HG02973 (cell line): ENCODE data around the gene ZBTB6.
"Not testable (repeated sequence)": the region's sequence is repeated elsewhere in the genome, so short reads cannot be mapped to it uniquely, and the experiment has no call there.

Source experiments
- ATAC-seq: cut with Tn5 transposase; IDR thresholded peaks from one replicate; pipeline ENCODE4 v1.9.1; 2021; ENCODE audit warnings: moderate library complexity; ENCODE audit not compliant: unreplicated experiment

ZBTB6 gene

DNA sequence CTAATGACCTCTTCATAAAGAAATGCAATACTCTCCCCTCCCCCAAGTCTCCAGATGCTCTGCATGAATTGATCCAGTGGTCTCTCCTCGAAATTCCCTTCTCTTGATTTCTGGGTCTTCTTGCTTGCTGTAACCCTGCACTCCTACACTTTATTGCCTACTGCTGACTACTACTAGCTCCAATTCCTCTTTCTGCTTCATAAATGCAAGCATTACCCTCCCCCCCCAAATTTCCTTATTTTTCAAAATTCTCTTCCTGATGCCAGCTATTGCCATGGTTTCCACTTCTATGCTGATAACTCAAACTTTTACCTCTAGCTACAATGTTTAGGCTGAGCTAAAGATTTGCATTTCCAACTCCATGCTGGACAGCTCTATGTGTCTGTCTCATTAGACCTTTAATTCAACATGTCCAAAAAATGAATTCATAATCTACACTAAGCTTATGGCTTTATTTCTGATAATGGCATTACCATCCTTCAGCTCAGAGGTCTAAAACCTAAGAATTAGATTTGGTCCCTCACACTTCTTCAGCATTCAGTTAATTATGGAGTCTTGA, 16.8 kb upstream of the ZBTB6 start:
- no peak for ATAC-seq

DNA sequence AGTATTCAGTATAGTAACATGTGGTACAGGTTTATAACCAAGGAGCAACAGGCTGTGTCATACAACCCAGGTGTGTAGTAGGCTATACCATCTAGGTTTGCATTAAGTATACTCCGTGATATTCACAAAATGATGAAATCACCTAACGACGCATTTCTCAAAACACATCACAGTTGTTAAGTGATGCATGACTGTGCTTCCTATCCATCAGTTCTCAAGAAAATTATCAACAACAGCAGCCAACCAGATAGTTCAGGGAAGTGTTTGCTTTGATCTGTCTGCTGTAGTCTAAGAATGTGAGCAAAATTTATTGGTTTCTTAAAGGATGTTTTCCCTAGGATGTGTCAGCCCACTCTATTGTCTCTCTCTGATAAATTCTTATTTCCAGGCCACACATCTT, 10.8 kb upstream of the ZBTB6 start:
- peak; percentile 79 for ATAC-seq

- ATAC-seq, result no peak
Observed at GRCh38 chr9:122922713-122923112, 9.6 kb upstream of the ZBTB6 start.

DNA sequence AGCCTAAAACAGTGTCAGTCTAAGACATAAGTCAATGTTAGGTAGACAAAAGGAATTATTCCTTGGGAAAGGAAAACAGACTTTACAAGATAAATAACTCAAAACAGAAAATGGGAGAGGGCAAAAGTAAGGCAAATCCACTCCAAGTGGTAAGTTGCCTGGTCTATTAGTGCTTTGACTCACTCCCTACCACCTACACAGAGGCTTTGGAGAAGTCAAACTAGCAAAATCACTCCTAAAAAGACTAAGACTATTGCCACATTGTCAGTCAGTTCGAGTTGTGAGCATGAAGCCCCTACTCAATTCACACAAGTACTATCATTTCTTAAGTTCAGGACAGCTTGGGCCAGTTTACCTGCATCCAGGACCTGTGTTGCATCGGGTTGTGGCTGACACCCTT, 5.2 kb upstream of the ZBTB6 start:
- ATAC-seq, result no peak

GRCh38 chr9:122912671-122912963, 506 bp downstream of the ZBTB6 start:
- no peak for ATAC-seq

DNA sequence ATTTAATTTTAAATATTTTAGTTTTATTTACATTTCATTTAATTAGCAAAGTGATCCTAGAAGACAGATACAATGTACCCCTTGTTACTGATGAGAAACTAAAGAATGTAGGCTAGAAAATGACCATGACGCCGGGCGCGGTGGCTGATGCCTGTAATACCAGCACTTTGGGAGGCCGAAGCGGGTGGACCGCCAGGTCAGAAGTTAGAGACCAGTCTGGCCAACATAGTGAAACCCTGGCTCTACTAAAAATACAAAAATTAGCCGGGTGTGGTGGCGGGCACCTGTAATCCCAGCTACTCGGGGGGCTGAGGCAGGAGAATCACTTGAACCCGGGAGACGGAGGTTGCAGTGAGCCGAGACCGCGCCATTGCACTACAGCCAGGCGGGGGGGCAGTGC, 7.0 kb downstream of the ZBTB6 start:
- ATAC-seq, result not testable (repeated sequence)

DNA sequence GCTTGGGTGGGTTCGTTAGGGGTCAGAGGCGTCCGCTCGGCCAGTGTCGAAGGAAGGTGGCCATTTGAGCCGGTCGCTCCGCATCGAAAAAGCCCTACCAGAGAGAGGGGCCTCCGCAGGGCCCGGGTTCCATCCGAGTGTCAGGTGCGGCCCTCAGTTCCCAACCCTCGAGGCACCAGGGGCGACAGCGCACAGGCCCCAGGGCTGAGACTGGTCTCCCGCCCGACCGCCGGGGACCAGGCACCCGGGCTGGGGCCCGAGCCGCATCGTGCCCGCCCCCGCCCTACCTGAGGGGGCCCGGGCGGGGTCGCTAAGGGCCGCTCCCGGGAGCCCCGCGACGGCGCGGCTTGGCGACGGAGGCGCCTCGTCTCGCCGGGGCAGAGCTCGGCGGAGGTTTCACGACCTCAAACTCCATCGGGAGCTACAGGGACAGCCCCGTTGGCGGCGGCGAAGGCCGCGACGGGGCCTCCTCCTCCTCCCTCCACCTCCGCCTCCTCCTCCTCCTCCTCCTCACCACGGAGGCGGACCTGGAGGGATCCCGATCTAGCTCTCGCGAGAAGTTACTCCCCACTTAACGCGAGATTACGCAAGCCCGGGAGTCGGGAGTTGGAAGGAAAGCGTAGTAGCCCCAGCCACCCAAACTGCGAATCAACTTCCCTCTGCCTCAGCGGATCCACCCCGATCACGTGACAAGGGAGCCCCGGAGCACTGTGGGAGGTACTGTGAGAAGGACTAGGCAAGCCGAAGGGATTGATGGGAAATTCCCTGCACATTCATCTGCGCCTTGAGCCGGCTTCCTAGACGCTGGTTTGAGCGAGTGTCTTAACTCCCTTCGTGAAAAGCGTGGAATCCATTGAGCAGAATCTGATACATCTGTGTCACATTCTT, 8.1 kb downstream of the ZBTB6 start, which contains the start of gene RC3H2:
TSS of gene RC3H2 (minus strand) at position 537 of the 888 bp plus-strand sequence. CDS start 7,850 bp downstream, outside the sequence.
- peak; percentile 77 for ATAC-seq

DNA sequence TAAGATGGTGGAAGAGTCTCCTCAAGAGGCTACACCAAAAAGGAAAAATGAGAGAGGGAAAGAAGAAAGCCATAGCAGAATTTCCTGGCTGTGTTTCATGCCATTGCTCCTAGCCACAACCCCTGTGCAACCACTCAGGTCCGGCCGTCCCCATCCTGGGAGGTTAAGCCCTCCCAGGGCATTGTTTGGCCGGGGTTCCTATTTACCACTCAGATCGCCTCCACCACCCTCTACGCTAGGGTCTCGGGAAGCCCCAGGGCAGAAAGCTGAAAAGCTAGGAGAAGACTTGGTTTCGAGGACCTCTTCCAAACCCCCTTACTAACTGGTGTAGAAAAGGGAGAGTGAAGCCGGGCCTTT, 8.7 kb downstream of the ZBTB6 start:
- ATAC-seq, result peak; percentile 13

DNA sequence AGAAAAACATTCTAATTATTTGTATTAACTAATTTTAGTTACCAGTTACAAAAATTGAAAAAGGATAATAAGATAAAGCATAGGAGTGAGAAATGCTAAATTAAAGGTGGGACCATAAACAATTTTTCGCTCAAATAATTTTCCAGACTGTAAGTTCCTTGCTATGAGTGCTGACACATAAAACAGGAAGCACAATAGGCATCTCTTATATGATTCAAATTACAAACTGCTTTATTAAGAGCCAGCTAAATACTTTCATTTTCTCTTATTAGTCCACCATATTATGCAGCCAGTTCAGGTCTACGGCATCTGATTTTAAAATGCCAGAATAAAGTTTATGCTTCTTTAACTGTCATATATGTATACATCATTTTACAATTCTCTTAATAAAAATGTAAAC, 12.3 kb downstream of the ZBTB6 start:
- no peak for ATAC-seq

DNA sequence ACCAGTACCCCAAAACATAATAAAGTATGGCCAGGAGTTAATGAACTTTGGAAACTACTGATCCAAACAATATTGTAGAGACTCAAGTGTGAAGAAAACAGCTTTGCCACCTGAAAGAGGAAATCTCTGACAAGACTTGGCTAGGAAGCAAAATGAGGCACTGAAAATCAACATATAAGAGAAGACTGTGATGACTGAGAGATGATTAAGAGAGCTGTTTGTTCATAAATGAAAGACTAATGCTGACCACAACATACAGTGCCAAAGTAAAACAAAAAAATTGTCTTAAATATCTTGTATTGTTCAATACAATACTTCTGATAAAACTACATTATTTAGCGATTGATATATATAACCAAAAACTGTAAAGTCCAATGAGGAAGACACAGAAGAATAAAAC, 15.2 kb downstream of the ZBTB6 start:
- no peak for ATAC-seq

DNA sequence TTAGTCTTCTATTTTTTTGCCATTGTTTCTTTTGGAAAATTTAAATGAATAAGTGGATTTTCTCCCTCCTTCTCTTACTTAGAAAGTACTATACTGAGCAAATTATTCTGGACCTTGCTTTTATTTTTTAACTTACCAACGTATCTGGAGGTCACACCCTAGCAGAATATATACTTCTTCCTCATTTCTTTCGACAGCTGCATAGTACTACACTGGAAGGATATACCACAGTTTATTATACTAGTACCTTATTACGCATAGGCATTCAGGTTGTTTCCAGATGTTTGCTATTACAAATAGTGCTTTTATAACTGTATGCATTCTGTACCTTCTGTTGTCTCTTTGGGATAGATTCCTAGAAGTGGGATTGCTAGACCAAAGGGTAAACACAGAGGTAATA, 24.6 kb downstream of the ZBTB6 start:
- no peak for ATAC-seq

DNA sequence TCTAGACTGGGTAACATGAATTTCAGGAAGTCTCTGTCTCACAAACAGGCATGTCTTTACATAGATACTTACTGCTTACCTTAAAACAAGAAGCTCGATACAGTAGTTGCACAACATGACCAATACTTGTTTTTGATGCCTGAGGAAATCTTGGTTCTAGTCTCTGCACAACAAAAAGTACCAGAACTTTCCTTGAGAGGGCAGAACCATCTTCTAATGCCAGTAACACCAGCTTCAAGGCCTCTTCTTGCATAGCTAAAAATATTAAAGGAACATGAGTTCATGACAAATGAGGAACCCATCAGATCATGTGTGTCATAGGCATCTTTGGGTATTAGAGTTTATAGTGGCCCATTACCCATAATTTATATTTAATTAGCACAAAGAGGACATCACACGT, 30.0 kb downstream of the ZBTB6 start:
- ATAC-seq, result no peak

- no peak for ATAC-seq
Observed at GRCh38 chr9:122879443-122879842, 33.7 kb downstream of the ZBTB6 start.

DNA sequence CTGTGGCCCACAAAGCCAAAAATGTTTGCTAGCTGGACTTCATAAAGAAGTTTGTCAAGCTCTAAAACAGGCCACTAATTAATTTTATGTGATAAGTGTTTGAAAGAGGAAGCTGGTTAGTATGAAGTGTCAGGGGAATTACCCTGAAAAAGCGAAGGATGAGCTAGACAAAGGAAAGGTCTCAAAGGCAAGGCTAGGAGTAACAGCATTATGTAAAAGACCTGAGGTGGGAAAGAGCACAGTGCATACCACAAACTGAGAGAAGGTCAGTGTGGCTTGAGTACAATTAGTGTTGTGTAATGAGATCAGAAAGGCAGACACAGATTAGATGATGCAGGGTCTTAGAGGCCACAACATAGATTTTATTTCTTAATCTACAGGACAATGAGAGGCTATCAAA, 37.6 kb downstream of the ZBTB6 start:
- ATAC-seq, result no peak

- ATAC-seq, result not testable (repeated sequence)
Observed at GRCh38 chr9:122867276-122867675, 45.8 kb downstream of the ZBTB6 start.

DNA sequence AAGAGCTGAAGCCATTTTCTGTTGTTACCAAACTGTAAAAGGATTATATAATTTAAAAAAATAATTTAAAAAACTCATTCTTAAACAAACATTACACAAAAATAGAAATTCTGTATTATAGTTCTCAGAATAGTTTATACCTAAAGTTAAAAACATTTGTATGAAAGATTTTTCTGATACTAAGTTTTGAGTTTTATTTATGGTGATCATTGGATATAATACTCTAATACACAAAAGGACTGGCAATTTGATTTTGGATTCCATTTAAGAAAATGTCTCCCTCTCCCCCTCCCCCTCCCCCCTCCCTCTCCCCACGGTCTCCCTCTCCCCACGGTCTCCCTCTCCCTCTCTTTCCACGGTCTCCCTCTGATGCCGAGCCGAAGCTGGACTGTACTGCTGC, 47.0 kb downstream of the ZBTB6 start:
- no peak for ATAC-seq

GRCh38 chr9:122865300-122865699, 47.8 kb downstream of the ZBTB6 start:
- ATAC-seq, result no peak

DNA sequence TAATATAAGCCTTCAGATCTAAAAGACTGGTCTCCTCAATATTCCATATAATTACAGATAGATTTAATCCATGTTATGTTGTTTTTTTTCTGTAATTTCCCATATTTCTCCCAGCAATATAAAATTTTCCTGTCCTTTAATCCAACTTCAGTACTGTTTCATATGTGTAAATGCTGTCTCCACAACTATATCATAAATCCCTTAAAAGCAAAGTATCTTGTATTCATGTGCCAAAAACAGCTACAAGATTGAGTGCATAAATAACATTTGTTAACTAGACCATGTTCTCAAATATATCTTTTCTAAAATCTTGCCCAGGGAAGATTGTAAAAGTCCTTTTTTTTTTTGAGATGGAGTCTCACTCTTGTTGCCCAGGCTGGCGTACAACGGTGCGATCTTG, 49.7 kb downstream of the ZBTB6 start:
- no peak for ATAC-seq

- ATAC-seq, result no peak
Observed at GRCh38 chr9:122860319-122861142, 52.6 kb downstream of the ZBTB6 start.
